SK-N-SH (cell line): Measurements from ENCODE around the gene SCARB1. TPM values are rescaled to one million over a fixed set of nuclear protein-coding genes. Genes with fewer than 3 reads are reported as not detected.

ENCODE experiments used
- CTCF ChIA-PET: fragments of 300-600, 350-600 bp; formaldehyde crosslinking; extraction: SDS; loops from one replicate; lab custom pipeline; 2021; lab: Yijun Ruan, JAX
- POLR2A ChIA-PET: fragments of 350-600 bp; sonication (Branson Sonifier 250); formaldehyde crosslinking; extraction: SDS; loops from one replicate; lab custom pipeline; 2020; ENCODE audit warnings: antibody characterized with exemption, inconsistent platforms; lab: Yijun Ruan, JAX
- DNase-seq: peaks from one replicate; pipeline ENCODE4 v3.0.0; 2012
- H2AFZ ChIP-seq: fragments of 200-600 bp; sonication (generic); 2 replicates; pipeline ENCODE4 v1.8.1; 2016; ENCODE audit warnings: antibody characterized with exemption, mild to moderate bottlenecking, low read depth
- H3F3A ChIP-seq: fragments of 200-600 bp; sonication (generic); replicated peaks from 2 replicates; pipeline ENCODE3; 2016; ENCODE audit warnings: antibody characterized with exemption, mild to moderate bottlenecking; ENCODE audit not compliant: insufficient read depth
- H3K27ac ChIP-seq, 2 experiments: fragments of 200-500 bp in 1 of 2; fragments of 200-600 bp in 1 of 2; sonication (Bioruptor generic) in 1 of 2; sonication (generic), shearing (Covaris generic) in 1 of 2; 2 replicates each; pipeline versions ENCODE4 v1.5.1 to v1.6.1; 2014 to 2016; ENCODE audit warnings: low read depth in 2 of 2, inconsistent platforms in 1 of 2, low read length in 1 of 2, mild to moderate bottlenecking in 1 of 2, mixed read lengths in 1 of 2
- H3K27me3 ChIP-seq: fragments of 200-600 bp; sonication (generic), shearing (Covaris generic); 2 replicates; pipeline ENCODE4 v1.6.1; 2016; ENCODE audit warnings: mixed run types; ENCODE audit not compliant: insufficient read depth
- H3K36me3 ChIP-seq, 2 experiments: fragments of 200-500 bp in 1 of 2; fragments of 200-600 bp in 1 of 2; sonication (Bioruptor generic) in 1 of 2; sonication (generic) in 1 of 2; replicated peaks in 1 of 2; 2 replicates each; pipeline versions ENCODE3 to v1.5.1; 2014 to 2016; ENCODE audit warnings: low read length in 1 of 2, mild to moderate bottlenecking in 1 of 2; ENCODE audit not compliant: insufficient read depth in 2 of 2, control insufficient read depth in 1 of 2
- H3K4me1 ChIP-seq, 2 experiments: fragments of 200-500 bp in 1 of 2; fragments of 200-600 bp in 1 of 2; sonication (Bioruptor generic) in 1 of 2; sonication (generic), shearing (Covaris generic) in 1 of 2; 2 replicates each; pipeline versions ENCODE4 v1.5.1 to v1.6.1; 2014 to 2016; ENCODE audit warnings: low read depth in 1 of 2, low read length in 1 of 2, mixed run types in 1 of 2; ENCODE audit not compliant: insufficient read depth in 2 of 2, control insufficient read depth in 1 of 2
- H3K4me2 ChIP-seq: fragments of 200-600 bp; sonication (generic), shearing (Covaris generic); 2 replicates; pipeline ENCODE4 v1.6.1; 2017; ENCODE audit warnings: mixed run types
- H3K4me3 ChIP-seq, 2 experiments: fragments of 200-500 bp in 1 of 2; fragments of 200-600 bp in 1 of 2; sonication (Bioruptor generic) in 1 of 2; sonication (generic), shearing (Covaris generic) in 1 of 2; 2 replicates each; pipeline versions ENCODE4 v1.5.1 to v1.8.1; 2014 to 2016; ENCODE audit warnings: low read depth in 2 of 2, inconsistent platforms in 1 of 2, low read length in 1 of 2, mild to moderate bottlenecking in 1 of 2, mixed read lengths in 1 of 2, moderate library complexity in 1 of 2
- H3K79me2 ChIP-seq: fragments of 200-600 bp; sonication (generic); 2 replicates; pipeline ENCODE4 v1.8.1; 2017; ENCODE audit warnings: mild to moderate bottlenecking; ENCODE audit not compliant: insufficient read depth
- H3K9ac ChIP-seq: fragments of 200-600 bp; sonication (generic); 2 replicates; pipeline ENCODE4 v1.6.1; 2017; ENCODE audit warnings: mixed run types
- H3K9me2 ChIP-seq: fragments of 200-600 bp; sonication (generic); 2 replicates; pipeline ENCODE4 v1.6.1; 2017; ENCODE audit warnings: mixed run types
- H3K9me3 ChIP-seq: fragments of 200-600 bp; sonication (generic); 2 replicates; pipeline ENCODE4 v1.6.1; 2017; ENCODE audit warnings: mixed run types, mild to moderate bottlenecking, moderate library complexity
- H4K20me1 ChIP-seq: fragments of 200-600 bp; sonication (generic); 2 replicates; pipeline ENCODE4 v1.6.1; 2017; ENCODE audit warnings: mild to moderate bottlenecking, mixed run types; ENCODE audit not compliant: insufficient read depth
- CTCF ChIP-seq: fragments of 200-600 bp; sonication (generic); IDR thresholded peaks from 2 replicates; pipeline ENCODE4 v1.6.1; 2017; ENCODE audit warnings: antibody characterized with exemption, mild to moderate bottlenecking, moderate library complexity
- FOSL2 ChIP-seq: IDR thresholded peaks from 2 replicates; pipeline ENCODE4 v1.4.0; 2012; ENCODE audit warnings: low read depth, mild to moderate bottlenecking, moderate library complexity, borderline replicate concordance
- FOXJ3 ChIP-seq: sonication (generic); formaldehyde crosslinking; IDR thresholded peaks from 2 replicates; pipeline ENCODE4 v1.5.1; 2020; ENCODE audit warnings: mild to moderate bottlenecking, missing genetic modification reagents
- FOXM1 ChIP-seq: IDR thresholded peaks from 2 replicates; pipeline ENCODE4 v1.4.0; 2012; ENCODE audit warnings: low read depth, mild to moderate bottlenecking
- IRF3 ChIP-seq: fragments of 150-350 bp; IDR thresholded peaks from 2 replicates; pipeline ENCODE4 v1.6.1; 2016; ENCODE audit warnings: mild to moderate bottlenecking, low read depth, low read length
- MXI1 ChIP-seq: IDR thresholded peaks from 2 replicates; pipeline ENCODE4 v1.6.1; 2012; ENCODE audit warnings: mild to moderate bottlenecking, low read depth, low read length, improper control_type of control experiment
- NRF1 ChIP-seq: IDR thresholded peaks from 2 replicates; pipeline ENCODE4 v1.6.1; 2012; ENCODE audit warnings: low read depth, mild to moderate bottlenecking, low read length
- POLR2AphosphoS5 ChIP-seq: IDR thresholded peaks from 2 replicates; pipeline ENCODE4 v1.6.1; 2012; ENCODE audit warnings: low read depth, low read length
- RCOR1 ChIP-seq: fragments of 150-350 bp; IDR thresholded peaks from 2 replicates; pipeline ENCODE4 v1.6.1; 2017; ENCODE audit warnings: antibody characterized with exemption, low read length
- SIN3A ChIP-seq: IDR thresholded peaks from 2 replicates; pipeline ENCODE4 v1.6.1; 2012; ENCODE audit warnings: low read depth, mild to moderate bottlenecking, low read length, moderate library complexity, borderline replicate concordance
- TAF1 ChIP-seq: IDR thresholded peaks from 2 replicates; pipeline ENCODE4 v1.6.1; 2012; ENCODE audit warnings: low read depth, mild to moderate bottlenecking, low read length, moderate library complexity, borderline replicate concordance
- USF1 ChIP-seq: IDR thresholded peaks from 2 replicates; pipeline ENCODE4 v1.4.0; 2012; ENCODE audit warnings: low read depth, borderline replicate concordance
- USF2 ChIP-seq: fragments of 150-350 bp; IDR thresholded peaks from 2 replicates; pipeline ENCODE4 v1.6.1; 2017; ENCODE audit warnings: antibody characterized with exemption, low read length, low read depth, borderline replicate concordance
- YY1 ChIP-seq: IDR thresholded peaks from 2 replicates; pipeline ENCODE4 v1.4.0; 2012; ENCODE audit warnings: low read depth, mild to moderate bottlenecking
- ZBTB33 ChIP-seq: IDR thresholded peaks from 2 replicates; pipeline ENCODE4 v1.4.0; 2012; ENCODE audit warnings: low read depth, borderline replicate concordance
- WGBS: methylation state at CpG from one replicate; pipeline ENCODE4 v1.1.6; 2017; ENCODE audit warnings: low lambda C conversion rate; 5-methylcytosine and 5-hydroxymethylcytosine counted together
- polyA plus RNA-seq, 3 experiments: library from polyadenylated mRNA; depleted of rRNA; stranded (reverse); fragments of >200 nt; gene quantifications; 2 replicates each; pipeline ENCODE4 v1.2.3, GENCODE V29; 2012

SCARB1 gene
- polyA plus RNA-seq, 1 of the 3 experiments (the other 2 are of a cell fraction), result 33.0 TPM

GRCh38 chr12:124788936-124789555, 74.6 kb downstream of the SCARB1 start:
- Histone ChIP-seq H3K9me2 (no peaks in the 10 kb centered on the region), H3K9me3 (no peaks in the 10 kb centered on the region), H3F3A (no peaks in the 10 kb centered on the region), H4K20me1 (no peaks in the 10 kb centered on the region), H3K4me1 (peaks cover 0 to 8% of the 10 kb centered on the region in 2 experiments; a peak in 1 of 4 replicates), H3K4me2 (no peak overlapping the region), H3K79me2 (no peaks in the 10 kb centered on the region), H2AFZ (no peak overlapping the region), H3K9ac (no peak overlapping the region), H3K27ac (no peak overlapping the region), H3K4me3 (no peak overlapping the region), H3K27me3 (no peaks in the 10 kb centered on the region), H3K36me3 (peaks cover 0 to 4% of the 10 kb centered on the region in 2 experiments)
- ChIA-PET POLR2A (no interaction called here), CTCF (interaction anchor here (1.6 to 3.0 kb wide), 2 partner anchors 118 to 151 kb away, joined by 4 to 14 read pairs; no protein-coding TSS in a partner anchor)
- WGBS, result 91% methylated on average over 13 of the region's 13 CpGs
- TF ChIP-seq ZBTB33, result no peak
- no peak for TF ChIP-seq USF2
- TF ChIP-seq POLR2AphosphoS5, result no peak
- no peak for TF ChIP-seq TAF1
- TF ChIP-seq RCOR1, result no peak
- no peak for TF ChIP-seq FOXJ3
- TF ChIP-seq SIN3A, result no peak
- TF ChIP-seq NRF1, result no peak
- no peak for TF ChIP-seq FOSL2
- no peak for TF ChIP-seq MXI1
- DNase-seq, result no peak

GRCh38 chr12:124786061-124786964, 77.4 kb downstream of the SCARB1 start:
- DNase-seq, result peak; percentile 98
- POLR2A ChIA-PET, result interaction anchor here (0.6 to 1.0 kb wide), 2 partner anchors 11 to 120 kb away, joined by 3 to 5 read pairs; no protein-coding TSS in a partner anchor
- H3K4me1 ChIP-seq, result peaks cover 0 to 8% of the 10 kb centered on the region in 2 experiments; a peak in 1 of 4 replicates
- CTCF ChIA-PET, result interaction anchor here (0.7 to 3.0 kb wide), 8 partner anchors 14 to 754 kb away, joined by 3 to 14 read pairs (median 3); no protein-coding TSS in a partner anchor
- H3K9ac ChIP-seq, result peak overlapping the region; percentile 63; the same call in 1 of the 2 replicates
- H3K36me3 ChIP-seq, result peaks cover 0 to 4% of the 10 kb centered on the region in 2 experiments
- H3K27me3 ChIP-seq, result no peaks in the 10 kb centered on the region
- peak overlapping the region; percentile 90 for H2AFZ ChIP-seq
- no peaks in the 10 kb centered on the region for H4K20me1 ChIP-seq
- no peaks in the 10 kb centered on the region for H3K9me3 ChIP-seq
- no peaks in the 10 kb centered on the region for H3K79me2 ChIP-seq
- no peaks in the 10 kb centered on the region for H3F3A ChIP-seq
- H3K27ac ChIP-seq, result peak overlapping the region in 1 of 2 experiments; percentile 51; a peak in 1 of 4 replicates
- H3K4me2 ChIP-seq, result peak overlapping the region; percentile 54; the same call in 1 of the 2 replicates
- H3K4me3 ChIP-seq, result peak overlapping the region; percentile 53 to 55
- WGBS, result 51% methylated on average over 14 of the region's 31 CpGs
- H3K9me2 ChIP-seq, result no peaks in the 10 kb centered on the region
- TF ChIP-seq RCOR1 (peak; percentile 42; the same call in 1 of the 2 replicates), FOXM1 (no peak), CTCF (no peak), YY1 (peak; percentile 85; the same call in 1 of the 2 replicates), TAF1 (peak; percentile 84), USF1 (peak; percentile 100), USF2 (peak; percentile 98), IRF3 (peak; percentile 75; the same call in 1 of the 2 replicates)
